Measurements from ENCODE around the gene PRMT1. TPM values are rescaled to one million over a fixed set of nuclear protein-coding genes. Genes with fewer than 3 reads are reported as not detected.

Gene PRMT1
- total and polyA plus RNA-seq, 8 donors = 27.2 to 98.7 (median 46.8) TPM

DNA sequence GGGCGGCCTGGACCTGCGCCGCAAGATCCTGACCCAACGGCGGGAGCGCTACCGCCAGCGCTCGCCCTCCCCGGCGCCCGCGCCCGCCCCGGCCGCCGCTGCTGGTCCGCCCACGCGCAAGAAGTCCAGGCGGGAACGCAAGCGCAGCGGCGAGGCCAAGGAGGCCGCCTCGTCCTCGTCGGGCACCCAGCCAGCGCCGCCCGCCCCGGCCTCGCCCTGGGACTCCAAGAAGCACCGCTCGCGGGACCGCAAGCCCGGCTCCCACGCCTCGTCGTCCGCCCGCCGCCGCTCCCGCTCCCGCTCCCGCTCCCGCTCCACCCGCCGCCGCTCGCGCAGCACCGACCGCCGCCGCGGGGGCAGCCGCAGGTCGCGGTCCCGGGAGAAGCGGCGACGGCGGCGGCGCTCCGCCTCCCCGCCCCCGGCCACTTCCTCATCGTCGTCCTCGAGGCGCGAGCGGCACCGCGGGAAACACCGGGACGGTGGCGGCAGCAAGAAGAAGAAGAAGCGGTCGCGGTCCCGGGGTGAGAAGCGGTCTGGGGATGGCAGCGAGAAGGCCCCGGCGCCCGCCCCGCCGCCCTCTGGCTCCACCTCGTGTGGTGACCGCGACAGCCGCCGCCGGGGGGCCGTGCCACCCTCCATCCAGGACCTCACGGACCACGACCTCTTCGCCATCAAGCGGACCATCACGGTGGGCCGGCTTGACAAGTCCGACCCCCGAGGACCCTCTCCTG is 25.1 kb upstream of the PRMT1 start:
- FAIRE-seq = no peak
- TF ChIP-seq, protein P1, sequence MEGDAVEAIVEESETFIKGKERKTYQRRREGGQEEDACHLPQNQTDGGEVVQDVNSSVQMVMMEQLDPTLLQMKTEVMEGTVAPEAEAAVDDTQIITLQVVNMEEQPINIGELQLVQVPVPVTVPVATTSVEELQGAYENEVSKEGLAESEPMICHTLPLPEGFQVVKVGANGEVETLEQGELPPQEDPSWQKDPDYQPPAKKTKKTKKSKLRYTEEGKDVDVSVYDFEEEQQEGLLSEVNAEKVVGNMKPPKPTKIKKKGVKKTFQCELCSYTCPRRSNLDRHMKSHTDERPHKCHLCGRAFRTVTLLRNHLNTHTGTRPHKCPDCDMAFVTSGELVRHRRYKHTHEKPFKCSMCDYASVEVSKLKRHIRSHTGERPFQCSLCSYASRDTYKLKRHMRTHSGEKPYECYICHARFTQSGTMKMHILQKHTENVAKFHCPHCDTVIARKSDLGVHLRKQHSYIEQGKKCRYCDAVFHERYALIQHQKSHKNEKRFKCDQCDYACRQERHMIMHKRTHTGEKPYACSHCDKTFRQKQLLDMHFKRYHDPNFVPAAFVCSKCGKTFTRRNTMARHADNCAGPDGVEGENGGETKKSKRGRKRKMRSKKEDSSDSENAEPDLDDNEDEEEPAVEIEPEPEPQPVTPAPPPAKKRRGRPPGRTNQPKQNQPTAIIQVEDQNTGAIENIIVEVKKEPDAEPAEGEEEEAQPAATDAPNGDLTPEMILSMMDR (IDR thresholded peaks at IDR 0.05) = no peak
- no peak for ATAC-seq

DNA sequence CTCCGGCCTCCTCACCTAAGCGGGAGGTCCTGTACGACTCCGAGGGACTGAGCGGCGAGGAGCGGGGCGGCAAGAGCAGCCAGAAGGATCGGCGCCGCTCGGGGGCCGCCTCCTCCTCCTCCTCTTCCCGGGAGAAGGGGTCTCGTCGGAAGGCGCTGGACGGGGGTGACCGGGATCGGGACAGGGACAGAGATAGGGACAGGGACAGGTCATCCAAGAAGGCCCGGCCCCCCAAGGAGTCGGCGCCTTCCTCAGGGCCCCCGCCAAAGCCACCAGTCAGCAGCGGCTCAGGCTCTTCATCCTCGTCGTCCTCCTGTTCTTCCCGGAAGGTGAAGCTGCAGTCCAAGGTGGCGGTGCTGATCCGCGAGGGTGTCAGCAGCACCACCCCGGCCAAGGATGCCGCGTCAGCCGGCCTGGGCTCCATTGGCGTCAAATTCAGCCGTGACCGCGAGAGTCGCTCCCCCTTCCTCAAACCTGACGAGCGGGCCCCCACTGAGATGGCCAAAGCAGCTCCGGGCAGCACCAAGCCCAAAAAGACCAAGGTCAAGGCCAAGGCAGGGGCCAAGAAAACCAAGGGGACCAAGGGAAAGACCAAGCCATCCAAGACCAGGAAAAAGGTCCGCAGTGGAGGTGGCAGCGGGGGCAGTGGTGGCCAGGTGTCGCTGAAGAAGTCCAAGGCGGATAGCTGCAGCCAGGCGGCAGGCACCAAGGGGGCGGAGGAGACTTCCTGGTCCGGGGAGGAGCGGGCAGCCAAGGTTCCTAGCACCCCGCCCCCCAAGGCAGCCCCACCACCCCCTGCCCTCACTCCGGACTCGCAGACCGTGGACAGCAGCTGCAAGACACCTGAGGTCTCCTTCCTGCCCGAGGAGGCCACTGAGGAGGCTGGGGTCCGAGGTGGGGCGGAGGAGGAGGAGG is 24.3 kb upstream of the PRMT1 start:
- intact Hi-C loops (cut with DNase I) = no loop called here
- 92 to 94% methylated on average over 51 to 58 of the region's 58 CpGs for WGBS, 2 donors
- Histone ChIP-seq H3K4me1 (no peaks in the 10 kb centered on the region), H3K27me3 (no peaks in the 10 kb centered on the region), H3K27ac (no peak overlapping the region), H3K4me3 (no peak overlapping the region), H3K36me3 (peaks cover 0 to 54% (median 17%) of the 10 kb centered on the region in 3 donors), H3K9me3 (no peaks in the 10 kb centered on the region)
- ATAC-seq (no peak), DNase-seq (peak in 1 of 6 donors; percentile 64), FAIRE-seq (no peak)
- TF ChIP-seq, protein P1 (IDR thresholded peaks at IDR 0.05) = no peak

More for the DNA sequence above, 25.1 kb upstream of the PRMT1 start:
- Histone ChIP-seq H3K27ac (no peak overlapping the region), H3K36me3 (peaks cover 0 to 46% (median 19%) of the 10 kb centered on the region in 3 donors), H3K9me3 (no peaks in the 10 kb centered on the region), H3K4me1 (no peaks in the 10 kb centered on the region), H3K27me3 (no peaks in the 10 kb centered on the region), H3K4me3 (no peak overlapping the region)
- intact Hi-C loops (cut with DNase I) = no loop called here
- no peak for DNase-seq
- WGBS, 2 donors = 95% methylated on average over 80 to 110 of the region's 110 CpGs

DNA sequence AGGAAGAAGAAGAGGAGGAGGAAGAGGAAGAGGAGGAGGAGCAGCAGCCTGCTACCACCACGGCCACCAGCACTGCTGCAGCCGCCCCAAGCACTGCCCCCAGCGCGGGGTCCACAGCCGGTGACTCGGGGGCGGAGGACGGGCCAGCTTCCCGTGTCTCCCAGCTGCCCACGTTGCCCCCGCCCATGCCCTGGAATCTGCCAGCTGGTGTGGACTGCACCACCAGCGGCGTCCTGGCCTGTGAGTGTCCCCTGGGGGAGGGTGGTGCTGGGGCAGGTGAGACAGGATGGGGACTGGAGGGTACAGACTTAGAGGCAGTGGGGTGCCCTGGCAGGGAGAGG is 23.6 kb upstream of the PRMT1 start:
- FAIRE-seq (no peak), DNase-seq (peak in 1 of 6 donors; percentile 70), ATAC-seq (no peak)
- no peak overlapping the region for H3K27ac ChIP-seq
- H3K4me3 ChIP-seq = no peak overlapping the region
- 88 to 94% methylated on average over 13 of the region's 13 CpGs for WGBS, 2 donors
- no peaks in the 10 kb centered on the region for H3K9me3 ChIP-seq
- H3K27me3 ChIP-seq = no peaks in the 10 kb centered on the region
- no peaks in the 10 kb centered on the region for H3K4me1 ChIP-seq
- TF ChIP-seq, protein P1 (IDR thresholded peaks at IDR 0.05) = no peak
- intact Hi-C loops (cut with DNase I) = no loop called here
- peaks cover 0 to 59% (median 17%) of the 10 kb centered on the region in 3 donors for H3K36me3 ChIP-seq

DNA sequence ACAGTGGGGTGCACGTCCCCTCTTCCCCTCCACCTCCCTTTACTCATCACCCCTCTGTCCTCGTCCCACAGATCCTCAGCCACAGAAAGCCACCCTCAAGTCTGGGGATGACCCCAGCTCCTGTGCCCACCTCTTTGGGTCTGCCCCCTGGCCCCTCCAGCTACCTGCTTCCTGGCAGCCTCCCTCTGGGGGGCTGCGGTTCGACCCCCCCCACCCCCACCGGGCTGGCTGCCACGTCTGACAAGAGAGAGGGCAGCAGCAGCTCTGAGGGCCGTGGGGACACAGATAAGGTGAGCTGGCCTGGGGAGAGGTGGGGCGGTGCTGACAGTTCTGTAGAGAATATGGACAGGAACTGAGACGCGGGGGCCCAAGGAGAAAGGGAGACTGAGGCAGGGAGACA is 22.5 kb upstream of the PRMT1 start:
- no peak for ATAC-seq
- Histone ChIP-seq H3K27me3 (no peaks in the 10 kb centered on the region), H3K36me3 (peaks cover 0 to 64% (median 19%) of the 10 kb centered on the region in 3 donors), H3K4me1 (no peaks in the 10 kb centered on the region), H3K4me3 (no peak overlapping the region), H3K9me3 (no peaks in the 10 kb centered on the region), H3K27ac (no peak overlapping the region)
- TF ChIP-seq, protein P1 (IDR thresholded peaks at IDR 0.05) = no peak
- intact Hi-C loops (cut with DNase I) = no loop called here
- no peak for FAIRE-seq
- 81 to 85% methylated on average over 10 of the region's 10 CpGs for WGBS, 2 donors
- DNase-seq = no peak
